Natural killer cell (primary cell): Measurements from ENCODE around the gene PDCD5. TPM values are rescaled to one million over a fixed set of nuclear protein-coding genes. Genes with fewer than 3 reads are reported as not detected.
A peak's percentile ranks its signal among the peaks of the same experiment; 100 is the strongest.
"Not testable (repeated sequence)": the region's sequence is repeated elsewhere in the genome, so short reads cannot be mapped to it uniquely, and the experiment has no call there.

ENCODE experiments used
- ATAC-seq, 3 donors: fragments of 150-1000 bp in 2 of 3; fragments of 200-7000 bp in 1 of 3; cut with Tn5 transposase; 1 replicate in 1 of 3; 2 replicates in 2 of 3; pipeline ENCODE4 v1.10.0; 2021; ENCODE audit warnings: mild to moderate bottlenecking in 2 of 3, moderate library complexity in 2 of 3
- DNase-seq, 2 donors: peaks; one replicate each; pipeline versions ENCODE4 v3.0.0 to v3.0.0-alpha.2; 2013 to 2021; ENCODE audit warnings: mixed read lengths in 1 of 2
- H3K27ac ChIP-seq: one replicate; pipeline ENCODE4 v1.5.1; 2013; ENCODE audit warnings: mild to moderate bottlenecking, low read length
- H3K27me3 ChIP-seq: one replicate; pipeline ENCODE4 v1.6.1; 2013; ENCODE audit warnings: low read length; ENCODE audit not compliant: control insufficient read depth, insufficient read depth
- H3K36me3 ChIP-seq: one replicate; pipeline ENCODE4 v1.6.1; 2013; ENCODE audit warnings: low read length; ENCODE audit not compliant: control insufficient read depth, insufficient read depth
- H3K4me1 ChIP-seq: one replicate; pipeline ENCODE4 v1.6.1; 2013; ENCODE audit warnings: low read length; ENCODE audit not compliant: control insufficient read depth, insufficient read depth
- H3K4me3 ChIP-seq: one replicate; pipeline ENCODE4 v1.5.1; 2013; ENCODE audit warnings: low read length
- H3K9me3 ChIP-seq: one replicate; pipeline ENCODE4 v1.6.1; 2013; ENCODE audit warnings: low read length; ENCODE audit not compliant: control insufficient read depth, insufficient read depth
- H3K27ac Mint-ChIP-seq, 2 donors: one replicate each; pipeline ENCODE4 v1.8.0; 2022; ENCODE audit warnings: mild to moderate bottlenecking in 2 of 2, mixed read lengths in 2 of 2, moderate library complexity in 1 of 2
- H3K27me3 Mint-ChIP-seq, 2 donors: one replicate each; pipeline ENCODE4 v1.8.0; 2022; ENCODE audit warnings: low read depth in 2 of 2, mixed read lengths in 2 of 2
- H3K36me3 Mint-ChIP-seq: one replicate; pipeline ENCODE4 v1.8.0; 2022; ENCODE audit warnings: mixed read lengths
- H3K4me1 Mint-ChIP-seq, 2 donors: one replicate each; pipeline ENCODE4 v1.8.0; 2022; ENCODE audit warnings: mixed read lengths in 2 of 2
- H3K4me3 Mint-ChIP-seq: one replicate; pipeline ENCODE4 v1.8.0; 2022; ENCODE audit warnings: mild to moderate bottlenecking, moderate library complexity, mixed read lengths
- H3K9me3 Mint-ChIP-seq, 2 donors: one replicate each; pipeline ENCODE4 v1.8.0; 2022; ENCODE audit warnings: mixed read lengths in 2 of 2
- WGBS: methylation state at CpG from one replicate; pipeline ENCODE4 v1.1.7; 2013; ENCODE audit warnings: missing lambda C conversion rate; ENCODE audit not compliant: insufficient coverage; 5-methylcytosine and 5-hydroxymethylcytosine counted together
- intact Hi-C: fragments of 100-400 bp; cut with micrococcal nuclease; formaldehyde crosslinking; loops from one replicate; pipeline ENCODE4 v1.14.2; 2022
- total RNA-seq, 4 donors: library from RNA; stranded (reverse); fragments of 120-200 nt in 1 of 4; gene quantifications; one replicate each; pipeline versions ENCODE4 v1.2.3 to v1.2.4, GENCODE V29; 2013 to 2022
- TF ChIP-seq, protein P1 (sequence below): fragments of 200-600 bp; IDR thresholded peaks from one replicate; pipeline ENCODE4 v1.8.0; 2022; ENCODE audit warnings: antibody characterized with exemption

PDCD5 gene
- total RNA-seq, 3 donors from 2014 or later (not counting 1 experiment from before 2014, with no cell fraction given), result 24.5 to 29.7 (median 25.0) TPM

DNA sequence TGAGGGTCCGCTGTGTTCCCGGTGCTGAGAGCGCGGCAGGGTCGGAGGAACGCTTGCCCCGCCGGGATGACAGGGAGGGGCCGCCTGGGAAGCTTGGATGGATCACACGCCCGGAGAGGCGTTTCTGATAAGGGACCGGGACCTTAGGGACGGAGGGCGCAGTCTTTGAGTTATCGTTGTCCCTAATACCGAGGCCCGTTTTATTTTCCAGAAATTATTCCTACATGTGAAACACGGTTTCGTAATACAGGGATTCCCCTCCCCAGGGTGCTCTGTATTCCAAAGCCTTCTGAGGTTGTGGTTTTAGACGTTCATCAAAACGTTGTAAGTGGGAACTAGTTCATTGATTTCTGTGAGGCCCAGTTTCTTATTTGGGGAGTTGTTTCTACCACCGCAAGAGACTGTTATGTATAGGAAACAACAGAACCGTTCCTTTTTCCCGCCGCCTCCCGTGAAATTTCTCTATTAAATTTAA, 752 bp downstream of the PDCD5 start:
- no peak for ATAC-seq
- H3K9me3 ChIP-seq, result no peaks in the 10 kb centered on the region
- H3K4me1 Mint-ChIP-seq, result peaks cover 17 to 36% of the 10 kb centered on the region in 2 donors
- H3K27ac Mint-ChIP-seq, result peak overlapping the region in 1 of 2 donors; percentile 80
- no peaks in the 10 kb centered on the region for H3K36me3 Mint-ChIP-seq
- peak overlapping the region; percentile 81 for H3K4me3 Mint-ChIP-seq
- H3K27ac ChIP-seq, result no peak overlapping the region
- WGBS, result 2% methylated on average over 27 of the region's 27 CpGs
- peak overlapping the region; percentile 45 for H3K4me3 ChIP-seq
- H3K4me1 ChIP-seq, result peaks cover 22% of the 10 kb centered on the region
- peaks cover 19% of the 10 kb centered on the region for H3K36me3 ChIP-seq
- peak in 1 of 2 donors; percentile 38 for DNase-seq
- no peaks in the 10 kb centered on the region for H3K27me3 Mint-ChIP-seq
- H3K9me3 Mint-ChIP-seq, result no peaks in the 10 kb centered on the region
- intact Hi-C loops, result loop anchor here (2.0 kb wide), 1 partner anchor 235 kb away; no protein-coding TSS in a partner anchor
- TF ChIP-seq, protein P1, sequence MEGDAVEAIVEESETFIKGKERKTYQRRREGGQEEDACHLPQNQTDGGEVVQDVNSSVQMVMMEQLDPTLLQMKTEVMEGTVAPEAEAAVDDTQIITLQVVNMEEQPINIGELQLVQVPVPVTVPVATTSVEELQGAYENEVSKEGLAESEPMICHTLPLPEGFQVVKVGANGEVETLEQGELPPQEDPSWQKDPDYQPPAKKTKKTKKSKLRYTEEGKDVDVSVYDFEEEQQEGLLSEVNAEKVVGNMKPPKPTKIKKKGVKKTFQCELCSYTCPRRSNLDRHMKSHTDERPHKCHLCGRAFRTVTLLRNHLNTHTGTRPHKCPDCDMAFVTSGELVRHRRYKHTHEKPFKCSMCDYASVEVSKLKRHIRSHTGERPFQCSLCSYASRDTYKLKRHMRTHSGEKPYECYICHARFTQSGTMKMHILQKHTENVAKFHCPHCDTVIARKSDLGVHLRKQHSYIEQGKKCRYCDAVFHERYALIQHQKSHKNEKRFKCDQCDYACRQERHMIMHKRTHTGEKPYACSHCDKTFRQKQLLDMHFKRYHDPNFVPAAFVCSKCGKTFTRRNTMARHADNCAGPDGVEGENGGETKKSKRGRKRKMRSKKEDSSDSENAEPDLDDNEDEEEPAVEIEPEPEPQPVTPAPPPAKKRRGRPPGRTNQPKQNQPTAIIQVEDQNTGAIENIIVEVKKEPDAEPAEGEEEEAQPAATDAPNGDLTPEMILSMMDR, result no peak
- no peaks in the 10 kb centered on the region for H3K27me3 ChIP-seq

DNA sequence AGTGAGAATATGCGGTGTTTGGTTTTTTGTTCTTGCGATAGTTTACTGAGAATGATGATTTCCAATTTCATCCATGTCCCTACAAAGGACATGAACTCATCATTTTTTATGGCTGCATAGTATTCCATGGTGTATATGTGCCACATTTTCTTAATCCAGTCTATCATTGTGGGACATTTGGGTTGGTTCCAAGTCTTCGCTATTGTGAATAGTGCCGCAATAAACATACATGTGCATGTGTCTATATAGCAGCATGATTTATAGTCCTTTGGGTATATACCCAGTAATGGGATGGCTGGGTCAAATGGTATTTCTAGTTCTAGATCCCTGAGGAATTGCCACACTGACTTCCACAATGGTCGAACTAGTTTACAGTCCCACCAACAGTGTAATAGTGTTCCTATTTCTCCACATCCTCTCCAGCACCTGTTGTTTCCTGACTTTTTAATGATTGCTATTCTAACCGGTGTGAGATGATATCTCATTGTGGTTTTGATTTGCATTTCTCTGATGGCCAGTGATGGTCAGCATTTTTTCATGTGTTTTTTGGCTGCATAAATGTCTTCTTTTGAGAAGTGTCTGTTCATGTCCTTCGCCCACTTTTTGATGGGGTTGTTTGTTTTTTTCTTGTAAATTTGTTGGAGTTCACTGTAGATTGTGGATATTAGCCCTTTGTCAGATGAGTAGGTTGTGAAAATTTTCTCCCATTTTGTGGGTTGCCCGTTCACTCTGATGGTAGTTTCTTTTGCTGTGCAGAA, 6.9 kb downstream of the PDCD5 start:
- peaks cover 13 to 22% of the 10 kb centered on the region in 2 donors for H3K4me1 Mint-ChIP-seq
- H3K27ac ChIP-seq, ATAC-seq, H3K9me3 Mint-ChIP-seq, DNase-seq, H3K27me3 ChIP-seq, H3K4me1 ChIP-seq, H3K9me3 ChIP-seq, H3K27me3 Mint-ChIP-seq, H3K4me3 Mint-ChIP-seq, H3K27ac Mint-ChIP-seq, H3K4me3 ChIP-seq, H3K36me3 Mint-ChIP-seq, intact Hi-C loops: not testable (repeated sequence)
- WGBS, result 100% methylated on average over 1 of the region's 8 CpGs
- peaks cover 19% of the 10 kb centered on the region for H3K36me3 ChIP-seq

DNA sequence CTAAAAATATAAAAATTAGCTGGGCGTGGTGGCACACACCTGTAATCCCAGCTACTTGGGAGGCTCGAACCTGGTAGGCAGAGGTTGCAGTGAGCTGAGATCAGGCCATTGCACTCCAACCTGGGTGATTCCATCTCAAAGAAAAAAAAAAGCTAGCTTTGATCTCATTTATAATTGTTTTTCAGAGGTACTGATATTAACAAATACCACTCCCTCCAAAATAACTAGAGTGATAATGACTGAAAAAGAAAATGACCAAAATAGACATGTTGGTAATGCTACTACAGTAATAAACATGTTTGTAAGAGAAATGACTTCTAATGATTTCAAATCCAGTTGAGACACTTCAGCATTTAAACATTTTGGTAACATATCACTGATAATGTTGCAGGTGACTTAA, 13.0 kb downstream of the PDCD5 start:
- Mint-ChIP-seq H3K27ac (no peak overlapping the region), H3K27me3 (no peaks in the 10 kb centered on the region), H3K9me3 (peaks cover 0 to 2% of the 10 kb centered on the region in 2 donors), H3K4me1 (peaks cover 0 to 5% of the 10 kb centered on the region in 2 donors), H3K4me3 (no peak overlapping the region), H3K36me3 (peaks cover 16% of the 10 kb centered on the region)
- Histone ChIP-seq H3K27me3 (no peaks in the 10 kb centered on the region), H3K27ac (no peak overlapping the region), H3K4me1 (no peaks in the 10 kb centered on the region), H3K36me3 (peaks cover 36% of the 10 kb centered on the region), H3K9me3 (no peaks in the 10 kb centered on the region), H3K4me3 (no peak overlapping the region)
- WGBS, result 100% methylated on average over 2 of the region's 2 CpGs
- TF ChIP-seq, protein P1, result no peak
- no peak for DNase-seq
- no peak for ATAC-seq
- intact Hi-C loops, result no loop called here

DNA sequence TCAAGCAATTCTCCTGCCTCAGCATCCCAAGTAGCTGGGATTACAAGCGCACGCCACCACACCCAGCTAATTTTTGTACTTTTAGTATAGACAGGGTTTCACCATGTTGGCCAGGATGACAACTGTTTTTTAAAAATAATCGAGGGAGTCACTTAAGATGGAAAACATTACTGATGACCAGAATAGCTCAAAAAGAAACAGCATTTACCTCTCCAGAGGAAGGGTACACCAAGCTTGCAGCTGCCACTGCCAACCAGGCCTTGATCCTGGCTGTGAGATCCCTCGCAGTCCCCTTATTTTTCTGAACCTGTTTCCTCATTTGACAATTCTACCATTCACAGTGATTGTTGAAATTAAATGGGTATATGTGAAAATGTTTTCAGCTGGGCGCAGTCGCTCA, 14.5 kb downstream of the PDCD5 start:
- peaks cover 46% of the 10 kb centered on the region for H3K36me3 ChIP-seq
- DNase-seq (no peak), ATAC-seq (no peak)
- Mint-ChIP-seq H3K27me3 (no peaks in the 10 kb centered on the region), H3K4me1 (peaks cover 7 to 12% of the 10 kb centered on the region in 2 donors), H3K9me3 (peaks cover 0 to 2% of the 10 kb centered on the region in 2 donors), H3K36me3 (peaks cover 23% of the 10 kb centered on the region), H3K4me3 (no peak overlapping the region), H3K27ac (no peak overlapping the region)
- H3K4me3 ChIP-seq, result no peak overlapping the region
- intact Hi-C loops, result no loop called here
- no peaks in the 10 kb centered on the region for H3K9me3 ChIP-seq
- H3K27ac ChIP-seq, result no peak overlapping the region
- no peaks in the 10 kb centered on the region for H3K27me3 ChIP-seq
- no peaks in the 10 kb centered on the region for H3K4me1 ChIP-seq
- TF ChIP-seq, protein P1, result no peak
- 93% methylated on average over 6 of the region's 6 CpGs for WGBS
